ENCODE measurements around the gene NRCAM.

The NRCAM gene

DNA sequence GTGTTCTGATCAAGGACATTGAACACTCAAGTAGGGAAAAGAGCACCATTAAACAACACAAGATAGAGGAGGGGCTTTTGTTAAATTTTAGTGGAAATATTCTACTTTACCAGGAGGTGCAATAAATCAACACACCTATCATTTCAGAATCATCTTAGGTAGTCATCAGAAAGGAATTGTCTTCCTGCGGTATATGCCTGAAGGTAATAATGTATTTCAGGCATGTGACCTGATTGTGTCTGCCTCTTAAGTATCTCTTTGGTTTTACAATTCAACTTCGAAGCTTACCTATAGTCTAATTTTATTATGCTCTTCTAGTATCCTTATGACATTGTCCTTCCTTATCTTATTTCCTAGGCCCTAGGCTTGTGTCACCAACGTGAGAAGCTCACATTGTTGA, 267.5 kb downstream of the NRCAM start:
- H3K27ac ChIP-seq (ENCODE audit: low read length): no peak overlapping the region
- H3K9ac ChIP-seq (ENCODE audit: low read length in 2 of 2): no peak overlapping the region
- no peaks in the 10 kb centered on the region for H3K36me3 ChIP-seq (ENCODE audit: control insufficient read depth in 2 of 2, insufficient read depth in 2 of 2, low read length in 2 of 2)
- no peaks in the 10 kb centered on the region for H3K9me3 ChIP-seq (ENCODE audit: control insufficient read depth in 2 of 2, low read length in 2 of 2)
- no peaks in the 10 kb centered on the region for H3K4me1 ChIP-seq (ENCODE audit: control insufficient read depth, insufficient read depth, low read length)
- H3K27me3 ChIP-seq (ENCODE audit: control insufficient read depth in 1 of 2, insufficient read depth in 2 of 2, low read length in 2 of 2): no peaks in the 10 kb centered on the region
- no peak overlapping the region for H3K4me3 ChIP-seq (ENCODE audit: low read length in 2 of 2)

- no peaks in the 10 kb centered on the region for H3K27me3 ChIP-seq (ENCODE audit: control insufficient read depth in 1 of 2, insufficient read depth in 2 of 2, low read length in 2 of 2)
- H3K36me3 ChIP-seq (ENCODE audit: control insufficient read depth in 2 of 2, insufficient read depth in 2 of 2, low read length in 2 of 2): no peaks in the 10 kb centered on the region
- H3K27ac ChIP-seq (ENCODE audit: low read length): no peak overlapping the region
- H3K4me3 ChIP-seq (ENCODE audit: low read length in 2 of 2): no peak overlapping the region
- no peaks in the 10 kb centered on the region for H3K4me1 ChIP-seq (ENCODE audit: control insufficient read depth, insufficient read depth, low read length)
- no peaks in the 10 kb centered on the region for H3K9me3 ChIP-seq (ENCODE audit: control insufficient read depth in 2 of 2, low read length in 2 of 2)
- no peak overlapping the region for H3K9ac ChIP-seq (ENCODE audit: low read length in 2 of 2)
Measured at GRCh38 chr7:108181073-108181985, 274.9 kb downstream of the NRCAM start.

DNA sequence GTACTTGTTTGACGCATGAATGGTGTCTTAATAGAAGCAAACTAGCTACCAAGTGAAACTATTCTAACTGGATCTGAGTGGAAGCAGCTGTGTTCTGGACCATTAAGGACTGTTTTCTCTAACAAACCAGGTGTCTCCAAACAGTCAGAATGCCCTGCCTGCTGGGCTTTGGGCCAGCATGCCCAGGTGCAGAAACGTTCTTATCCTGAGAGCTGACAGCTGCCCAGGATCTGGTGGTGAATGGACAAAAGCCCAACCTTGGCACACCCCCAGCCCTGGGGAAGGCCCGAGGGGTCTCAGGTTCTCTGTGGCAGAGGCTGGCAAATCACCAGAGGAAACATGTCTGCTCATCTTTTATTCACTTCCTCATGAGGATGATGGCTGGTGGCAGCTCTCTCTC, 277.8 kb downstream of the NRCAM start:
- Histone ChIP-seq H3K4me1 (ENCODE audit: control insufficient read depth, insufficient read depth, low read length) (no peaks in the 10 kb centered on the region), H3K27ac (ENCODE audit: low read length) (no peak overlapping the region), H3K36me3 (ENCODE audit: control insufficient read depth in 2 of 2, insufficient read depth in 2 of 2, low read length in 2 of 2) (no peaks in the 10 kb centered on the region), H3K27me3 (ENCODE audit: control insufficient read depth in 1 of 2, insufficient read depth in 2 of 2, low read length in 2 of 2) (no peaks in the 10 kb centered on the region), H3K4me3 (ENCODE audit: low read length in 2 of 2) (no peak overlapping the region), H3K9ac (ENCODE audit: low read length in 2 of 2) (no peak overlapping the region), H3K9me3 (ENCODE audit: control insufficient read depth in 2 of 2, low read length in 2 of 2) (no peaks in the 10 kb centered on the region)

DNA sequence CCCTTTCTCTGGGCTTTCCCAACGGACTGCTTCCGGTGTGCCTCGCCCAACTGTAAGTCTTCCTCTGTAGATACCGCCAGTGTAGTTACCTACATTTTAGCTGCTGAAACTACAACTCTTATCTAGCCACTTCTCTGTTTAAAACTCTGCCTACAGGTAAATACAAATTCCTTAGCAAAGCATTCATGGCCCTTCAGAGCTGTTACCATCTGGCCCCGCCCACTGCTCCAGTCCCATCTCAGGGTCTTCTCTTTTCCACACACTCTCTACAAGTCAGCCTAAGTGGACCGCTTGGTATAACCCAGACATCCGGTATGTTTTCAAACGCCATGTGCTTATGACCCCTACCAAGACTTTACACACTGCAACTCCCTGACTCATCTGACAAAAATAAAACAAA, 285.1 kb downstream of the NRCAM start:
- H3K27me3 ChIP-seq (ENCODE audit: control insufficient read depth in 1 of 2, insufficient read depth in 2 of 2, low read length in 2 of 2): no peaks in the 10 kb centered on the region
- H3K4me1 ChIP-seq (ENCODE audit: control insufficient read depth, insufficient read depth, low read length): no peaks in the 10 kb centered on the region
- H3K4me3 ChIP-seq (ENCODE audit: low read length in 2 of 2): no peak overlapping the region
- no peaks in the 10 kb centered on the region for H3K36me3 ChIP-seq (ENCODE audit: control insufficient read depth in 2 of 2, insufficient read depth in 2 of 2, low read length in 2 of 2)
- no peaks in the 10 kb centered on the region for H3K9me3 ChIP-seq (ENCODE audit: control insufficient read depth in 2 of 2, low read length in 2 of 2)
- no peak overlapping the region for H3K9ac ChIP-seq (ENCODE audit: low read length in 2 of 2)
- no peak overlapping the region for H3K27ac ChIP-seq (ENCODE audit: low read length)

- Histone ChIP-seq H3K9ac (ENCODE audit: low read length in 2 of 2) (no peak overlapping the region), H3K36me3 (ENCODE audit: control insufficient read depth in 2 of 2, insufficient read depth in 2 of 2, low read length in 2 of 2) (no peaks in the 10 kb centered on the region), H3K4me1 (ENCODE audit: control insufficient read depth, insufficient read depth, low read length) (no peaks in the 10 kb centered on the region), H3K27me3 (ENCODE audit: control insufficient read depth in 1 of 2, insufficient read depth in 2 of 2, low read length in 2 of 2) (no peaks in the 10 kb centered on the region), H3K9me3 (ENCODE audit: control insufficient read depth in 2 of 2, low read length in 2 of 2) (no peaks in the 10 kb centered on the region), H3K4me3 (ENCODE audit: low read length in 2 of 2) (no peak overlapping the region), H3K27ac (ENCODE audit: low read length) (no peak overlapping the region)
Measured at GRCh38 chr7:108170251-108170650, 286.0 kb downstream of the NRCAM start.

DNA sequence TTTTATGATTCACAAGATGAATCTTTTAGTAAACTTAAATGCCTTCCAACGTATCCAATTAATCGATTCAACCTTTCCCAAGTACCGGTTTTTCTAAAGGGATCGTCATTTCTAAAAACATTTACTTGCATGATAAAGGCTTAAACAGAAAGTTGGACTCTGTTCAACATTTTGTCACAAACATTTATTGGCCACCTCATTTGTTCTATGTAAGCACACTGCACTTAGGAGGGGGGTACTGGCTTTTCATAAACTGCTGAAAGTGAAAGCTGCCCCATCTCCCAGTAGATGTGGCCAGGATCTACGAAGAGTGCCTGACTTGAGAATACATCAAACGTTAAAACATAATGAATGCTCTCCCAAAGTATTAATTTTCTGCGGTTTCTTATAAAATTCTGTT, 288.8 kb downstream of the NRCAM start:
- peak overlapping the region; percentile 13 to 57 for H3K4me3 ChIP-seq (ENCODE audit: low read length in 2 of 2)
- H3K9ac ChIP-seq (ENCODE audit: low read length in 2 of 2): no peak overlapping the region
- no peaks in the 10 kb centered on the region for H3K4me1 ChIP-seq (ENCODE audit: control insufficient read depth, insufficient read depth, low read length)
- H3K27ac ChIP-seq (ENCODE audit: low read length): no peak overlapping the region
- H3K36me3 ChIP-seq (ENCODE audit: control insufficient read depth in 2 of 2, insufficient read depth in 2 of 2, low read length in 2 of 2): no peaks in the 10 kb centered on the region
- H3K27me3 ChIP-seq (ENCODE audit: control insufficient read depth in 1 of 2, insufficient read depth in 2 of 2, low read length in 2 of 2): no peaks in the 10 kb centered on the region
- H3K9me3 ChIP-seq (ENCODE audit: control insufficient read depth in 2 of 2, low read length in 2 of 2): no peaks in the 10 kb centered on the region

GRCh38 chr7:108166687-108167086, 289.5 kb downstream of the NRCAM start:
- no peaks in the 10 kb centered on the region for H3K4me1 ChIP-seq (ENCODE audit: control insufficient read depth, insufficient read depth, low read length)
- H3K27me3 ChIP-seq (ENCODE audit: control insufficient read depth in 1 of 2, insufficient read depth in 2 of 2, low read length in 2 of 2): no peaks in the 10 kb centered on the region
- no peak overlapping the region for H3K27ac ChIP-seq (ENCODE audit: low read length)

GRCh38 chr7:108165723-108166122, 290.5 kb downstream of the NRCAM start:
- no peaks in the 10 kb centered on the region for H3K36me3 ChIP-seq (ENCODE audit: control insufficient read depth in 2 of 2, insufficient read depth in 2 of 2, low read length in 2 of 2)
- no peak overlapping the region for H3K9ac ChIP-seq (ENCODE audit: low read length in 2 of 2)
- H3K27ac ChIP-seq (ENCODE audit: low read length): no peak overlapping the region
- no peaks in the 10 kb centered on the region for H3K27me3 ChIP-seq (ENCODE audit: control insufficient read depth in 1 of 2, insufficient read depth in 2 of 2, low read length in 2 of 2)
- H3K9me3 ChIP-seq (ENCODE audit: control insufficient read depth in 2 of 2, low read length in 2 of 2): no peaks in the 10 kb centered on the region
- no peak overlapping the region for H3K4me3 ChIP-seq (ENCODE audit: low read length in 2 of 2)
- H3K4me1 ChIP-seq (ENCODE audit: control insufficient read depth, insufficient read depth, low read length): no peaks in the 10 kb centered on the region

More at GRCh38 chr7:108166687-108167086, 289.5 kb downstream of the NRCAM start:
- H3K9ac ChIP-seq (ENCODE audit: low read length in 2 of 2): no peak overlapping the region
- H3K9me3 ChIP-seq (ENCODE audit: control insufficient read depth in 2 of 2, low read length in 2 of 2): no peaks in the 10 kb centered on the region
- H3K4me3 ChIP-seq (ENCODE audit: low read length in 2 of 2): no peak overlapping the region
- H3K36me3 ChIP-seq (ENCODE audit: control insufficient read depth in 2 of 2, insufficient read depth in 2 of 2, low read length in 2 of 2): no peaks in the 10 kb centered on the region

DNA sequence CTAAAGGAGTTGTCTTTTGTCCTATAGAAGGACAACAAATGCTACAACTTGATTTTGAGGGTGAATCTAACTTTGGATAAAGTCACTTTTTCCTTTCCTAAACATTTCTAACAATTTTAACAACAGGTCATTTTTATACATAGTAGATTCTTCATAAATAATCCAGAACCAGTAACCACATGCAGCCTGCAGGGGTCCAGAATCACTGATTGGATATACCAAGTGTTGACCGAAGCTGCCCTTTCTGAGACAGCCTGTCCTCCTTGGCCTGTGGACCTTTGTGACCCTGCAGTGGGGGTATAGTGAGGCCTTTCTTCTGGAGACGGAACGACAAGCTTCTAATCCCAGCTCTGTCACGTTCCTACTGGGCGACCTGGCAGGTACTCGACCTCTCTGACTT, 291.3 kb downstream of the NRCAM start:
- no peaks in the 10 kb centered on the region for H3K36me3 ChIP-seq (ENCODE audit: control insufficient read depth in 2 of 2, insufficient read depth in 2 of 2, low read length in 2 of 2)
- H3K27me3 ChIP-seq (ENCODE audit: control insufficient read depth in 1 of 2, insufficient read depth in 2 of 2, low read length in 2 of 2): no peaks in the 10 kb centered on the region
- no peaks in the 10 kb centered on the region for H3K4me1 ChIP-seq (ENCODE audit: control insufficient read depth, insufficient read depth, low read length)
- no peaks in the 10 kb centered on the region for H3K9me3 ChIP-seq (ENCODE audit: control insufficient read depth in 2 of 2, low read length in 2 of 2)
- H3K4me3 ChIP-seq (ENCODE audit: low read length in 2 of 2): no peak overlapping the region
- H3K9ac ChIP-seq (ENCODE audit: low read length in 2 of 2): no peak overlapping the region
- no peak overlapping the region for H3K27ac ChIP-seq (ENCODE audit: low read length)

DNA sequence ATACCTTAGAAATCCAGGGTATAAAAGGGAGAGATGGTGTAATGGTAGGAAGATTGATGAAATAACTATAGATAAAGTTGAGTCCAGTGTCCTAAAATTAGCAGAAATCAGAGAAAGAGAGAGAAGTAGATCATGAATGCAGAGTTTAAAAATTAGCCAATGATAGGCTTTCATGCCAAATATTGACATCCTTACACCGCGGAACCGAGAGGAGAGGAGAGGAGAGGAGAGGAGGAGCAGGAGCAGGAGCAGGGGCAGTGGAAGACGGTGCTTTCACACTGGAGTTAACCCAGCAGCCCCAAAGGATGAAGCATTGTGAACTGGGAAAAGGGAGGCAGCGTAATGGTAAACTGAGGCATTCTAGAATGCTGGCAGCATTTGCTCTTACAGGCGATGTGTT, 291.9 kb downstream of the NRCAM start:
- Histone ChIP-seq H3K9ac (ENCODE audit: low read length in 2 of 2) (no peak overlapping the region), H3K9me3 (ENCODE audit: control insufficient read depth in 2 of 2, low read length in 2 of 2) (no peaks in the 10 kb centered on the region), H3K4me1 (ENCODE audit: control insufficient read depth, insufficient read depth, low read length) (no peaks in the 10 kb centered on the region), H3K27ac (ENCODE audit: low read length) (no peak overlapping the region), H3K36me3 (ENCODE audit: control insufficient read depth in 2 of 2, insufficient read depth in 2 of 2, low read length in 2 of 2) (no peaks in the 10 kb centered on the region), H3K27me3 (ENCODE audit: control insufficient read depth in 1 of 2, insufficient read depth in 2 of 2, low read length in 2 of 2) (no peaks in the 10 kb centered on the region), H3K4me3 (ENCODE audit: low read length in 2 of 2) (no peak overlapping the region)

DNA sequence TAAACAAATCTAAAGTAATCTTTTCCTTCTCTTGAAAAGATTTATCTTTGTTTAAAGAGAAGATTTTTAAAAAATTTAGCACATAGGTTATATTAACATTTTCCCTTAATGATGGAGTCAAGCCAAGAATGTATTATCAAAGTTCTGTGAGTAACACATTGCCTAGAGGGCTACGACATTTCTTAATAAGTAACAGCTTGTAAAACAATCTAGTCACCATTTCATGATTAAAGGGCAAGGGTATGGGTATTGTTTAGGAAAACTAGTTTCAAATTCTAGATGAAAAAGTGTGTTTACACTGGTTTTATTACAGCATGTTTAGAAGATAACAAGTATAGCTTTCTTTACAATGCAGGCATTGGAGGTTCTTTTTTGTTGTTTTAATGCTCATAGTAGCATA, 297.5 kb downstream of the NRCAM start:
- no peaks in the 10 kb centered on the region for H3K36me3 ChIP-seq (ENCODE audit: control insufficient read depth in 2 of 2, insufficient read depth in 2 of 2, low read length in 2 of 2)
- no peak overlapping the region for H3K4me3 ChIP-seq (ENCODE audit: low read length in 2 of 2)
- H3K9ac ChIP-seq (ENCODE audit: low read length in 2 of 2): no peak overlapping the region
- H3K9me3 ChIP-seq (ENCODE audit: control insufficient read depth in 2 of 2, low read length in 2 of 2): no peaks in the 10 kb centered on the region
- H3K27me3 ChIP-seq (ENCODE audit: control insufficient read depth in 1 of 2, insufficient read depth in 2 of 2, low read length in 2 of 2): no peaks in the 10 kb centered on the region
- H3K4me1 ChIP-seq (ENCODE audit: control insufficient read depth, insufficient read depth, low read length): no peaks in the 10 kb centered on the region
- no peak overlapping the region for H3K27ac ChIP-seq (ENCODE audit: low read length)
